Colonic mucosa (tissue), 4 donors: ENCODE measurements around the gene TAF8. TPM values are rescaled to one million over a fixed set of nuclear protein-coding genes. Genes with fewer than 3 reads are reported as not detected.

Experiments used
- DNase-seq: peaks from one replicate; pipeline ENCODE4 v3.0.0-alpha.2; 2020
- H3K27ac ChIP-seq: fragments of 200-600 bp; one replicate; pipeline ENCODE4 v1.8.0; 2021
- H3K27me3 ChIP-seq: fragments of 200-600 bp; one replicate; pipeline ENCODE4 v1.8.0; 2021
- H3K36me3 ChIP-seq: fragments of 200-600 bp; one replicate; pipeline ENCODE4 v1.8.0; 2021
- H3K4me1 ChIP-seq: fragments of 200-600 bp; one replicate; pipeline ENCODE4 v1.8.0; 2021; ENCODE audit warnings: mild to moderate bottlenecking
- H3K4me3 ChIP-seq: fragments of 200-600 bp; one replicate; pipeline ENCODE4 v1.8.0; 2021
- H3K9ac ChIP-seq, 2 donors: one replicate each; pipeline ENCODE4 v1.7.0; 2013; ENCODE audit warnings: control low read depth in 2 of 2, low read depth in 2 of 2, low read length in 2 of 2
- H3K9me3 ChIP-seq: fragments of 200-600 bp; one replicate; pipeline ENCODE4 v1.8.0; 2021
- CTCF ChIP-seq: fragments of 200-600 bp; IDR thresholded peaks from one replicate; pipeline ENCODE4 v1.8.0; 2022; ENCODE audit warnings: antibody characterized with exemption, mild to moderate bottlenecking
- intact Hi-C: fragments of 100-400 bp; cut with DNase I; formaldehyde crosslinking; loops from one replicate; pipeline ENCODE4 v1.14.1; 2022
- total RNA-seq, 2 donors: library from RNA; stranded (reverse); fragmentation: NEBNext Ultra II Directional in 1 of 2; extraction: Animal tissue kit (Norgen Biotek cat#: 25700) in 1 of 2; gene quantifications; one replicate each; pipeline ENCODE4 v1.2.1, GENCODE V29; 2021
- donor health status: healthy.
- donor health status: DM: no; HTN: no; CAD: no.
- donor health status: DM: no; HTN: no; CAD: no.

Gene TAF8
- total RNA-seq, 2 donors from 2014 or later: 20.5 to 21.2 TPM

- H3K4me1 ChIP-seq: no peaks in the 10 kb centered on the region
- H3K36me3 ChIP-seq: no peaks in the 10 kb centered on the region
- TF ChIP-seq CTCF: no peak
- H3K4me3 ChIP-seq: no peak overlapping the region
- no peaks in the 10 kb centered on the region for H3K9me3 ChIP-seq
- H3K9ac ChIP-seq: no peak overlapping the region
- no peak for DNase-seq
- no peak overlapping the region for H3K27ac ChIP-seq
- H3K27me3 ChIP-seq: no peaks in the 10 kb centered on the region
- intact Hi-C loops: no loop called here
Measured at GRCh38 chr6:42068872-42069522, 18.7 kb downstream of the TAF8 start.

GRCh38 chr6:42071881-42072583, 21.7 kb downstream of the TAF8 start:
- Histone ChIP-seq H3K9me3 (no peaks in the 10 kb centered on the region), H3K36me3 (no peaks in the 10 kb centered on the region), H3K4me1 (no peaks in the 10 kb centered on the region), H3K27ac (no peak overlapping the region), H3K27me3 (no peaks in the 10 kb centered on the region), H3K9ac (no peak overlapping the region), H3K4me3 (no peak overlapping the region)
- DNase-seq: no peak
- intact Hi-C loops: no loop called here
- TF ChIP-seq CTCF: no peak

GRCh38 chr6:42073287-42073686, 23.0 kb downstream of the TAF8 start:
- TF ChIP-seq CTCF: no peak
- Histone ChIP-seq H3K36me3 (no peaks in the 10 kb centered on the region), H3K9ac (no peak overlapping the region), H3K4me1 (no peaks in the 10 kb centered on the region), H3K27ac (no peak overlapping the region), H3K27me3 (no peaks in the 10 kb centered on the region), H3K4me3 (no peak overlapping the region), H3K9me3 (no peaks in the 10 kb centered on the region)
- intact Hi-C loops: no loop called here
- no peak for DNase-seq

- Histone ChIP-seq H3K4me3 (no peak overlapping the region), H3K36me3 (no peaks in the 10 kb centered on the region), H3K9ac (no peak overlapping the region), H3K9me3 (no peaks in the 10 kb centered on the region), H3K27me3 (no peaks in the 10 kb centered on the region), H3K4me1 (no peaks in the 10 kb centered on the region), H3K27ac (no peak overlapping the region)
- intact Hi-C loops: loop anchor here (1.0 to 2.0 kb wide), 2 partner anchors 91 to 140 kb away; no protein-coding TSS in a partner anchor
- DNase-seq: peak; percentile 88
- peak; percentile 67 for TF ChIP-seq CTCF
Measured at GRCh38 chr6:42075159-42075838, 25.0 kb downstream of the TAF8 start.

- Histone ChIP-seq H3K4me3 (no peak overlapping the region), H3K27ac (no peak overlapping the region), H3K9ac (no peak overlapping the region), H3K9me3 (no peaks in the 10 kb centered on the region), H3K36me3 (no peaks in the 10 kb centered on the region), H3K27me3 (no peaks in the 10 kb centered on the region), H3K4me1 (no peaks in the 10 kb centered on the region)
- DNase-seq: no peak
- intact Hi-C loops: no loop called here
- TF ChIP-seq CTCF: no peak
Measured at GRCh38 chr6:42078386-42078785, 28.1 kb downstream of the TAF8 start.
